ENCODE results near the gene AGTRAP. TPM values are rescaled to one million over a fixed set of nuclear protein-coding genes. Genes with fewer than 3 reads are reported as not detected.

Gene AGTRAP
- total RNA-seq, 1 donor from 2014 or later = 95.6 TPM

DNA sequence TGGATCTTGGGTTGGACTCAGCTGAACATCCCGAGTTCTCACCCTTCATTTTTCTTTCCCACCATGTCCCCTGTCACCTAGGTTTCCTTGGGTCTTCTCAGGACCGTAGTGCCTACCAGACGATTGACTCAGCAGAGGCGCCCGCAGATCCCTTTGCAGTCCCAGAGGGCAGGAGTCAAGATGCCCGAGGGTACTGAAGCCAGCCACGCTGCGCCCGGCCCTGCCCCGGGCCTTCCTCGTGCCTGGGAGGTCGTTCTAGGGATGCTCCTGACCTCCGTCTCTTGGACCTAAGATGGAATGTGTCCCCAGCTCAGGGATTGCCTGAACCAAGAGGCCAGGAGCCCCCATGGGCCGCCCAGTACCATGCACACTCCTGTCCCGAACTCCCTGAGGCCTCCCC, 14.1 kb downstream of the AGTRAP start:
- Histone ChIP-seq H3K36me3 (peaks cover 17 to 22% of the 10 kb centered on the region in 2 donors), H3K4me3 (no peak overlapping the region), H3K4me1 (no peaks in the 10 kb centered on the region), H3K9me3 (no peaks in the 10 kb centered on the region), H3K27ac (no peak overlapping the region), H3K27me3 (no peaks in the 10 kb centered on the region)
- intact Hi-C loops (cut with DNase I) = no loop called here
- TF ChIP-seq, protein P1, sequence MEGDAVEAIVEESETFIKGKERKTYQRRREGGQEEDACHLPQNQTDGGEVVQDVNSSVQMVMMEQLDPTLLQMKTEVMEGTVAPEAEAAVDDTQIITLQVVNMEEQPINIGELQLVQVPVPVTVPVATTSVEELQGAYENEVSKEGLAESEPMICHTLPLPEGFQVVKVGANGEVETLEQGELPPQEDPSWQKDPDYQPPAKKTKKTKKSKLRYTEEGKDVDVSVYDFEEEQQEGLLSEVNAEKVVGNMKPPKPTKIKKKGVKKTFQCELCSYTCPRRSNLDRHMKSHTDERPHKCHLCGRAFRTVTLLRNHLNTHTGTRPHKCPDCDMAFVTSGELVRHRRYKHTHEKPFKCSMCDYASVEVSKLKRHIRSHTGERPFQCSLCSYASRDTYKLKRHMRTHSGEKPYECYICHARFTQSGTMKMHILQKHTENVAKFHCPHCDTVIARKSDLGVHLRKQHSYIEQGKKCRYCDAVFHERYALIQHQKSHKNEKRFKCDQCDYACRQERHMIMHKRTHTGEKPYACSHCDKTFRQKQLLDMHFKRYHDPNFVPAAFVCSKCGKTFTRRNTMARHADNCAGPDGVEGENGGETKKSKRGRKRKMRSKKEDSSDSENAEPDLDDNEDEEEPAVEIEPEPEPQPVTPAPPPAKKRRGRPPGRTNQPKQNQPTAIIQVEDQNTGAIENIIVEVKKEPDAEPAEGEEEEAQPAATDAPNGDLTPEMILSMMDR (IDR thresholded peaks at IDR 0.05) = no peak
- no peak for DNase-seq (ENCODE audit: low spot score in 2 of 2)

DNA sequence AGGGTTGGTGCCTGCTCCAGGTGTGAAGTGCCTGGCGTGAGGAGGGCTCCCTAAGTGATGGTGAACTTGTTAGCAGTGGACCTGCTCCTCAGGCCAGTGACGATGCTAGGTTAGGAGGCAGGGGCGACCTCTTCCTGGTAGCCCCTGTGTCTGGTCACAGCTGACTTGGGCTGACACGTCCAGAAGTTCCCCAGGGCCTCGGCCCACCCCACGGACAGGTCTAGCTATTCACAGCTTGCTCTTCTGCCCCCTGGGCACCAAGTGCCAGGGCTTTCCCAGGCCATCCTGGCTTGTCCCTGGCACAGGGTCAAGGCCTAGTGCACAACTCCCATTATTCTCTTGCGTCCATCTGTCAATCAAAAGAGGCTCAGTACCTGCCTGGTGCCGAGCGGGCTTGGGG, 15.2 kb downstream of the AGTRAP start:
- no peak overlapping the region for H3K27ac ChIP-seq
- no peak overlapping the region for H3K4me3 ChIP-seq
- no peaks in the 10 kb centered on the region for H3K9me3 ChIP-seq
- TF ChIP-seq, protein P1 (IDR thresholded peaks at IDR 0.05) = no peak
- no peak for DNase-seq (ENCODE audit: low spot score in 2 of 2)
- intact Hi-C loops (cut with DNase I) = no loop called here
- peaks cover 17 to 22% of the 10 kb centered on the region in 2 donors for H3K36me3 ChIP-seq
- no peaks in the 10 kb centered on the region for H3K27me3 ChIP-seq
- H3K4me1 ChIP-seq = no peaks in the 10 kb centered on the region

DNA sequence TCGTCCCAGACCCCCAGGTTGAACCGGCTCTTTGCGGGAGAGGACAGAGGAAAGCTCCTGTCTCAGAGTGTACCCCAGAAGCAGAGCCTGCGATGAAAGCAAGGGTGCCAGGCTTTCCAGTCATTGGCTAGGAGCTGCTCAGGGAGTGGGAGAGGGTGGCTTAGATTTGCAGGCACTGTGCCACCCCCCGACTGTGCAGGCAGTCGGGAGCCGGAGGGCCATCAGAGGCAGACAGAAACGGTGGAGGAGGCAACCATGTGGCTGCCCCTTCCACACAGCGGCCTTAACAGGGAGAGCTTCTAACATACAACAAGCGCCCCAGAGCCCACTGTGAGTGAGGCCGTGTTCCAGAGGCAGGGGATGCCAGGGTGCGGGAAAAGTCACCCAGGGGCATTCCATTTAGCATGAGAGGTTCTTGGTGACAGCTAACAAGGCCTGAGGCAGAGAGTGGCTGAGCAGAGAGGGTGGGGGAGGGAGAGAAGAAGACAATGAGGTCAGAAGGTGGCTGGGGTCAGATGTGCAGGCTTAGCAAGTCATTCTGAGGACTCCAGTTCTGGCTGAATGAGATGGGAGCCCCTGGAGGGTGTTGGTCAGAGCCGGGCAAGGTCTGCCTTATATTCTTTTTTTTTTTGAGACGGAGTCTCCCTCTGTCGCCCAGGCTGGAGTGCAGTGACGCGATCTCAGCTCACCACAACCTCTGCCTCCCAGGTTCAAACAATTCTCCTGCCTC, 16.6 kb downstream of the AGTRAP start:
- TF ChIP-seq, protein P1 (IDR thresholded peaks at IDR 0.05) = no peak
- intact Hi-C loops (cut with DNase I) = no loop called here
- H3K27me3 ChIP-seq = no peaks in the 10 kb centered on the region
- no peaks in the 10 kb centered on the region for H3K9me3 ChIP-seq
- H3K27ac ChIP-seq = no peak overlapping the region
- H3K36me3 ChIP-seq = peaks cover 17 to 22% of the 10 kb centered on the region in 2 donors
- no peak overlapping the region for H3K4me3 ChIP-seq
- no peak for DNase-seq (ENCODE audit: low spot score in 2 of 2)
- H3K4me1 ChIP-seq = no peaks in the 10 kb centered on the region

DNA sequence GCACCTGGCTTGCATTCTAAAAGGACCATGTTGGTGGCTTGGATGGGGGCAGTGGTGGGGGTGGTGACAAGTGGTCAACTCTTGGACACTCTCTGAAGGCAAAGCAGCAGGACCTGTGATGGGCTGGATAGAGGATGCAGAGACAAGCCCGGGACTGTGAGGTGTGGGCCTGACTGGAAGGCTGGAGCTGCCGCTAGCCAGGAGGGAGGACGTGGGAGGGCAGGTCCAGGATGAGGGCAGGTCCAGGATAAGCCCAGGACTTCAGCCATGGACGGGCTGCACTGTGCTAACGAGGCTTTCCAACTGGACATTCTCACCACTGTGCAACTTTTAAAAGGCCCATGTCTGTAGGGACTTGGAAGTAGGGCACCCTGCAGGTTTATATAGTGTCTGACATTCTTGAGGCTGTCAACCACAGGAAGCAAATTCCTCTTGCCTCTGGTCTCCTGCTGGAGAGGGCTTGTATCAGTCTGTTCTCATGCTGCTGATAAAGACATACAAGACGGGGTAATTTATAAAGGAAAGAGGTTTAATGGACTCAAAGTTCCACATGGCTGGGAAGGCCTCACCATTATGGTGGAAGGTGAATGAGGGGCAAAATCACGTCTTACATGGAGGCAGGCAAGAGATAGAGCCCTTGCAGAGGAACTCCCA, 17.7 kb downstream of the AGTRAP start:
- Histone ChIP-seq H3K36me3 (peaks cover 17% of the 10 kb centered on the region in 2 donors), H3K4me1 (no peaks in the 10 kb centered on the region), H3K4me3 (no peak overlapping the region), H3K27me3 (no peaks in the 10 kb centered on the region), H3K9me3 (no peaks in the 10 kb centered on the region), H3K27ac (no peak overlapping the region)
- intact Hi-C loops (cut with DNase I) = no loop called here
- no peak for DNase-seq (ENCODE audit: low spot score in 2 of 2)
- TF ChIP-seq, protein P1 (IDR thresholded peaks at IDR 0.05) = no peak

DNA sequence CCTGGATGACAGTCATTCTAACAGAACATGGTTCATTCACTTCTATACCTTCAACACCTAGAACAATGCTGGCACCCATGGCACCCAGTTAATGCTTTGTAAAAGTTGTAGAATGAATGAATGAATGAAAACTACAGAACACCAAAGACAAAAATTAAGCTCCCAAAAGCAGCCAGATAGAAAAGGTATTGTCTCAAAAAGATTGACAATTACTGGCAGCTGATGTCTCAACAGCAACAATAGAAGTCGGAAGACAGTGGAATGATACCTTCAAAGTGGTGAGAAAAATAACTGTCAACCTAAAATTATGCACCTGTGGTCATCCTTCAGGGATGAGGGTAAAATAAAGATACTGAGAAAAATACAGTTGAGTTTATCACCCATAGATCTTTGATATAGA, 21.1 kb downstream of the AGTRAP start:
- intact Hi-C loops (cut with DNase I) = no loop called here

More for the DNA sequence above, 21.1 kb downstream of the AGTRAP start:
- peaks cover 0 to 1% of the 10 kb centered on the region in 2 donors for H3K4me1 ChIP-seq
- H3K4me3 ChIP-seq = no peak overlapping the region
- TF ChIP-seq, protein P1 (IDR thresholded peaks at IDR 0.05) = no peak
- H3K9me3 ChIP-seq = no peaks in the 10 kb centered on the region
- no peaks in the 10 kb centered on the region for H3K36me3 ChIP-seq
- no peak overlapping the region for H3K27ac ChIP-seq
- H3K27me3 ChIP-seq = peaks cover 6% of the 10 kb centered on the region
- DNase-seq (ENCODE audit: low spot score in 2 of 2) = no peak
